ENCODE measurements around the gene CLEC4M.
"Not testable (repeated sequence)": the region's sequence is repeated elsewhere in the genome, so short reads cannot be mapped to it uniquely, and the experiment has no call there.

Gene CLEC4M

DNA sequence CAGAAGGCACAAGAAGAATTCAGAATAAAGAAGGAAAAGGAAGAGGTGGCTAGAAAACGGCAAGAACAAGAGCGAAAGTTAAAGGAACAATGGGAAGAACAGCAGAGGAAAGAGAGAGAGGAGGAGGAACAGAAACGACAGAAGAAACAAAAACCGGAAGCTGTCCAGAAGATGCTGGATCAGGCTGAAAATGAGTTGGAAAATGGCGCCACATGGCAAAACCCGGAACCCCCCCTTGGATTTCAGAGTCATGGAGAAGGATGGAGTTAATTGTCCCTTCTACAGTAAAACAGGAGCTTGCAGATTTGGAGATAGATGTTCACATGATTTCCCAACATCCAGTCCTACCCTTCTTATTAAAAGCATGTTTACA, 22.4 kb upstream of the CLEC4M start:
- no peak for DNase-seq (ENCODE audit: low read depth in 3 of 3)

GRCh38 chr19:7742575-7742974, 20.5 kb upstream of the CLEC4M start:
- DNase-seq (ENCODE audit: low read depth in 3 of 3) = no peak

GRCh38 chr19:7742991-7743390, 20.1 kb upstream of the CLEC4M start:
- no peak for DNase-seq (ENCODE audit: low read depth in 3 of 3)

DNA sequence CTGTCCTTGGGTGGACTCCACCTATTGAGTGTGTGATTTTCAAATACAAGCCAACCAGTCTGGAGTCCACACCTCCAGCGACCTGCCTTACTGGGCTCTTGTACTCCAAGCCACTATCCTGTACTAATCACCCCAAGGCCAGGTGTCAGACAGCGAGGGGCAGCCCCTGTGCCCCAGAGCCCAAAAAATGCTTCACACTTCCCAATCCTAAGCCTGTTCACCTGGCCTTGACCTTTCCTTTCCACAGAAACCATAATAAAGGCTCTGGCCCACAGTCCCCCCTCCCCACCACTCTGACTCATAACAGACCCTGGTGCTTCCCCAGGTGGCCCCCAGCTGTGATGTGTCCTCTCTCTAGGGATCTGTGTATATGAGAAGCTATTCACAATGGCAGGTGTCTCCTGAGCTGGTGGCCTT, 19.6 kb upstream of the CLEC4M start:
- DNase-seq (ENCODE audit: low read depth in 3 of 3) = no peak

DNA sequence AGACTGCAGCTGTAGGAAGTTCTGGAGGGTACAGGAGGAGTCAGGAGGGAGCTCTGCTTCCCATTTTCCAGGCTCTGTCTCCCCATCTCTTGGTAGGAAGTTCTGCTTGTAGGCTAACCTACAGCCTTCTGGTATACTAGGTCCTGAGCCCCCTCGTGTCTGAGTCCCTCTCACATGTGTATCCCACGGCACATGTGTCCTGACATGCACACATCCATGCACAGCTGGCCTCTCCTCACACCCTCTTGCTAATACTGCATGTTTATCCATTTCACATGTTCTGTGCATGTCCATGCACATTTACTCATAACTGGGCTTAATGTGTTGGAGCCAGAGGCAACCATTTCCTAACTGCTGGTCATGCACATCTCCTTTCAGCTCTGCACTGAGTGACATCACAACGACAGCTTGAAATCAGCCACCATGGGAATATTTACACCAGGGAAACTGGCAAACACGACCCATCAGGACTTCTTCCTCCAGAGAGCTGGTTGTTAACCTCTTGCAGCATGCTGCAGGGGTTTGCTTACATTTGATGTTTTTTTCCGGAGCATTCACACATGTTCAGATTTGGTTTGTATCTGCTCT, 18.8 kb upstream of the CLEC4M start:
- DNase-seq (ENCODE audit: low read depth in 3 of 3) = no peak

DNA sequence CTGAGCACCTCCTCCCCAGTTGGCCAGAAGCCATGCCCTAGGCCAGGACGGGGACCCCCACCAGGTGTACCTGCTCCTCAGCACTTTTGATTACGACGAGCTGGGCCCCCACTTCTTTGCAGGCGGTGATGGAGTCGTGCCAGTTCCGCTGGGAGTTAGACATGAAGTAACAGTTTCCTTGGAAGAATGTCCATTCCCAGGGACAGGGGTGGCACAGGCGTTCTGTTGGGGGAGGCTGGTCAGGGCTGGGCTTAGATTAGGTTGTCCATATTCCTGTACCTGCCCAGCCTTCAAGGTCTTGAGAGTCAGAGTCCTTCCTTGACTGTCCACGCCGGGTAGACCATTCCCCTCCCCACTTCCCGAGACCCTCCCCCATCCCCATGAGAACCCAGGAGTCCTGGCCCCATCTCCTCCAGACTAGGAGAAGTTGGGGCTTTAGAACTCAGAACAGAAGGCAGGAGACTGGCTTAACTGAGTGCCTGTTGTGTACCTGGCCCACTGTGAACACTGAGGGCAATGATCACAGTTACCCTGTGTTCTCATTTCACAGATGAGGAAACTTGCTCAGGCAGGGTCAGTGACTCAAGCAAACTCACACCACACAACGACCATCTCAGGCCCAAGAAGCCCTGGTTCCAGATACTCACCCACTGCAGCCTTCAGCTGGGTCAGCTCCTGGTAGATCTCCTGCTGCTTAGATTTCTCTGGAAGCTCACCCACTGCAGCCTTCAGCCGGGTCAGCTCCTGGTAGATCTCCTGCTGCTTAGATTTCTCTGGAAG, 18.0 kb upstream of the CLEC4M start:
- no peak for DNase-seq (ENCODE audit: low read depth in 3 of 3)

DNA sequence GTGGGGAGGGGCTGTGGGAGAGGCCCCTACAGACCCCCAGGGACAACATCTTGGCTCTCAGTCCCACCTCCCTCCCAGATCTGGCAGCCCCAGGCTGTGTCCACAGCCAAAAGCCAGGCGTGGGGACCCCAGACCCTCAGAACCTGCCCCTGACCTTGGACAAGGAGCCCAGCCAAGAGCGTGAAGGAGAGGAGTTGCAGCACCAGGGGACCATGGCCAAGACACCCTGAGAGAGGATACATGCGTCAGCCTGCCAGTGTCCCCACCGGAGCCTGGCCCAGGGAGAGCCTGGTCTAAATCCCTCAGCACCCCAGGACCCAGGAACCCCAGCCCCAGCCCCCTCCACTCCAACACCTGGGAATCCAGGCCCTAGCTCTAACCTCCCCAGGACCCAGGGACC, 16.7 kb upstream of the CLEC4M start:
- DNase-seq (ENCODE audit: low read depth in 3 of 3) = not testable (repeated sequence)

DNA sequence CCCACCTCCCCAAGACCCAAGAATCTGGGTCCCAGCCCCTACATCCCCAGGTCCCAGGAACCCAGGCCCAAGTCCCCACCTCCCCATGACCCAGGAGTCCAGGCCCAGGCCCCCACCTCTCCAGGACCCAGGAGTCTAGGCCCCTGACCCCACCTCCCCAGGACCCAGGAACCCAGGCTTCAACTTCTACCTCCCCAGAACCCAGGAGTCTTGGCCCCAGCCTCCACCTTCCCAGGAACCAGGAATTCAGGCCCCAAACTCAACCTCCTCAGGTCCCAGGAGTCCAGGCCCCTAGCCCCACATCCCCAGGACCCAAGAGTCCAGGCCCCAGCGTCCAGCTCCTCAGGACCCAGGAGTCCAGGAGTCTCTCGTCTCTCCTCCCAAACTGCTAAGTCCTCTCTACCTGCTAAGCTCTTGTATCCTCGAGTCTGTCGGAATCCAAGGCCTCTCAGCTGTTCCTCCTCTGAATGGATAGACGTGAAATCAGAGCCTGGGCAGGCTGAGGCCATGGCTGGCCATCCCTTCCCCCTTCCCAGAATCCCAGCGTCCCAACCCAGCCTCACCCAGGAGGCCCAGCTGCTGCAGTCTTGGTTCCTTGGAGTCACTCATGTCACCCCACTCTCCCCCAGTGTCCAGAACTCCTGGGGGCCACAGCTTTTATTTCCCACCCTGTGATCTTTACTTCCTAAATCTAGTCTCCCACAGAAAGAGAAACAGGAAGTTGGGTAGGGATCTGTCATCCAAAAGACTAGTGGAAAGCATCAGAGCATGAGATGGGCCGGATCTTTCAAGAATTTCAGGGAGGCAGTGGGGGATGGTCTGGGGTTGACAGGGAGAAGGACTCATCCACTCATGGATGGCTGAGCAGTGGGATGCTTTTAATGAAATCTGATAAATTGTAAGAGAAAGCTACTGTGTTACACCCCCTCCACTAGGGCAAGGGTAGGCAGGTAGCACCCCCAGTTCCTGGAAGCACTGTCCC, 15.8 kb upstream of the CLEC4M start, which contains the start of gene CD209:
CD209 (minus strand) TSS at position 632 of the 982 bp plus-strand sequence; CDS start at position 609, 23 bp downstream.
- no peak for DNase-seq (ENCODE audit: low read depth in 3 of 3)

DNA sequence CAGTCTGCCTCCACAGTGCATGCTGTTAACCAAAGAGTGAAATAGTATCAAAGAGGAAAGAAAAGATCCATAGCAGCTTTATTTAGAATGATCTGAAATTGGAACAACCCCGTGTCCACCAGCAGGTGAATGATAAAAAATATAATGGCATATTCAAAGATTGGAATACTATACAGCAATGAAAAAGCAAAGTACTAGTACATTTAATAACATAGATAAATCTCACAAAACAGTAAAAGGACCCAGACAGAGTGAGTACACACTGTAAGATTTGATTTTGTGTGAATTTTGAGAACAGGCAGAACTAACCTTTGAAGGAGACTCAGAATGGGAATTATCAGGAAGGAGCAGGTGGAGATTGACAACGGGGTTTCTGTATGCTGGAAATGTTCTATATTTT, 14.9 kb upstream of the CLEC4M start:
- DNase-seq (ENCODE audit: low read depth in 3 of 3) = no peak

DNA sequence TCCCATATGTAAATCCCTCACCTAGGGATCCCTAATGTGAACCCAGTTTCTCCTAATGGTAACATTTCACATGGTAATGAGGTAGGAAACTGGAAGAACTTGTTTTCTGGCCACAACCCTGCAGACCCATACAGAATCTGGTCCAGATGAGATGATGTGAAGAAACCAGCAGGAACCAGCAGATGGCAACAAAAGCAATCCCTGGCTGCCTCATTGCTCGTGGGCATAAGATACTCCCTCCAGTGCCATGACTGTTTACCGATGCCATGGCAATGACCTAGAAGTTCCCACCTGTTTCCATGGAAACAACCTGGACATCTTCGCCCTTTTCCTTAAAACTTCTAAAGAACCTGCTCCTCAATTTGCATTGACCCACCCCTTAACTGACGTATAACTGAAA, 14.3 kb upstream of the CLEC4M start:
- DNase-seq (ENCODE audit: low read depth in 3 of 3) = no peak

DNA sequence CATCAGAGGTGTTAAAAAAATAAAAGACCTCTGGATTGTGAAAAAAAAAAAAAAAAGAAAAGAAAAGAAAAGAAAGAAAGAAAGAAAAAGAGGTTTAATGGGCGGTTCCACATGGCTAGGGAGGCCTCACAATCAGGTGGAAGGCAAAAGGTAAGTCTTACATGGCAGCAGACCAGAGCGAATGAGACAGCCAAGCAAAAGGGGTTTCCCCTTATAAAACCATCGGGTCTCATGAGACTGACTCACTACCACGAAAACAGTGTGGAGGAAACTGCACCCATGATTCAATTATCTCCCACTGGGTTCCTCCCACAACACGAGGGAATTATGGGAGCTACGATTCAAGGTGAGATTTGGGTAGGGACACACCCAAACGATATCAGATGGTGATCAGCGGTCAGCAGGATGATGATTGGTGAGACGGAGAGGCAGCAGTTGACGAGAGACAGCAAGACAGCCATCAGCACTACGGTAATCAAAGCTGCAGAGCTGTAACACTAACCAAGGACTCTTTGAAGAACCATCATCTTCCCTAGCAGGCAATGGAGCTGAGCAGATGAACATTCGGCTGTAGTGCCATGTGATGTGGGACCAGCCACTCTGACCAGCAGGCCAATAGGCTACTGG, 11.8 kb upstream of the CLEC4M start:
- peak; percentile 25 to 49 (median 28) for DNase-seq (ENCODE audit: low read depth in 3 of 3)

DNA sequence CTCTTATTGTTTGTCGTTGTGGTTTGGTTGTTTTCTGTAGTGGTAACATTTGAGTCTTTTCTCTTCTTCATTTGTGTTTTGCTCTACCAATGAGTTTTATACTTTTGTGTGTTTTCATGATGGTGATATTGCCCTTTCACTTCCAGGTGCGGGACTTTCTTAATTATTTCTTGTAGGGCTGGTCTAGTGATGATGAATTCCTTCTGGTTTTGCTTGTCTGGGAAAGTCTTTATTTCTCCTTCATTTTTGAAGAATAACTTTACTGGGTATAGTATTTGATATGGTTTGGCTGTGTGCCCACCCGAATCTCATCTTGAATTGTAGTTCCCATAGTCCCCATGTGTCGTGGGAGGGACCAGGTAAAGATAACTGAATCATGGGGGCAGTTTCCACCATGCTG, 6.8 kb upstream of the CLEC4M start:
- DNase-seq (ENCODE audit: low read depth in 3 of 3) = no peak

DNA sequence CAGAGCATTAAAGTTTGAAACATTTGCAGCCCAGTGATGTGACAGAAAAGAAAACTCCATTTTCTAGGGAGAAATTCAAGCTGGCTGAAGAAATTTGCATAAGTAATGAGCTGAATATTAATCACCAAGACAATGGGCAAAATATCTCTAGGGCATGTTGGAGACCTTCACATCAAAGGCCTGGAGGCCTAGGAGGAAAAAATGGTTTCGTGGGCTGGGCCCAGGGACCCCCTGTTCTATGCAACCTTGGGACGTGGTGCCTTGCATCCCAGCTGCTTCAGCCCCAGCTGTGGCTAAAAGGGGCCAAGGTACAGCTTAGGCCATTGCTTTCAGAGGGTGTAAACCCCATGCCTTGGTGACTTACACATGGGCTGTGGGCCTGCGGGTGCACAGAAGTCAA, 5.7 kb upstream of the CLEC4M start:
- no peak for DNase-seq (ENCODE audit: low read depth in 3 of 3)

- DNase-seq (ENCODE audit: low read depth in 3 of 3) = no peak
Measured at GRCh38 chr19:7759156-7759555, 3.9 kb upstream of the CLEC4M start.

DNA sequence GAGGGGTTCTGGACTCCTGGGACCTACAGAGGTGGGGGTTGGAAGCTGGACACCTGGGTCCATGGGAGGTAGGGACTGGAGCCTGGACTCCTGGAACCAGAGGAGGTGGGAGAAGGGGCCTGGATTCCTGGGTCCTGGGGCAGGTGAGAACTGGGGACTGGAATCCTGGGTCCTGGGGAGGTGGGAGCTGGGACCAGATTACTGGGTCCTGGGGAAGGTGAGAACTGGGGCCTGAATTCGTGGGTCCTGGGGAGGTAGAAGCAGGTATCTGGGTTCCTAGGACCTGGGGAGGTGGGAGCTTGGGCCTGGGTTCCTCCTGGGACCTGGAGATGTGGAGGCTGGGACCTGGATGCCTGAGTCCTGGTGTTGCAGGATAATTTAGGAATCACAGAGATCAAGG, 653 bp downstream of the CLEC4M start:
- DNase-seq (ENCODE audit: low read depth in 3 of 3) = no peak

DNA sequence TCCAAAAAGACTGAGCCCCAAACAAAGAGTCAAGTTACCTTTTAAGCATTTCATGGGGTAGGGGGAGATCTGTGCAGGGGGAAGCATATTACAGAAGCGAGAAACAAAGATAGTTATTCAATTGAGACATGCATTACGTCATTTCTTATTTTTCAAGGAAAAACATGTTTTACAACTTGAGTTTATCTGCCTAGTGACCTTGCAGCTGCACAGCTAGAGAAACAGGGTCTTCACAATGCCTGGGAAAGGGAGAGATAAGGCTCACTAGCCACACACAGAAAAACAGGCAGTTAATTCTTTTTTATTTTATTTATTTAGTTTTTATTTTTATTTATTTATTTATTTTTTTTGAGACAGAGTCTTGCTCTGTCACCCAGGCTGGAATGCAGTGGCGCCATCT, 1.1 kb downstream of the CLEC4M start:
- DNase-seq (ENCODE audit: low read depth in 3 of 3) = not testable (repeated sequence)

DNA sequence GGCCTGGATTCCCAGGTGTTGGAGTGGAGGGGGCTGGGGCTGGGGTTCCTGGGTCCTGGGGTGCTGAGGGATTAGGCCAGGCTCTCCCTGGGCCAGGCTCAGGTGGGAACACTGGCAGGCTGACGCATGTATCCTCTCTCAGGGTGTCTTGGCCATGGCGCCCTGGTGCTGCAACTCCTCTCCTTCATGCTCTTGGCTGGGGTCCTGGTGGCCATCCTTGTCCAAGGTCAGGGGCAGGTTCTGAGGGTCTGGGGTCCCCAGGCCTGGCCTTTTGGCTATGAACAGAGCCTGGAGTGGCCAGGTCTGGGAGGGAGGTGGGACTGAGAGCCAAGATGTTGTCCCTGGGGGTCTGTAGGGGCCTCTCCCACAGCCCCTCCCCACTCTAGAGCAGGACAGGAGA, 2.0 kb downstream of the CLEC4M start:
- DNase-seq (ENCODE audit: low read depth in 3 of 3) = not testable (repeated sequence)

DNA sequence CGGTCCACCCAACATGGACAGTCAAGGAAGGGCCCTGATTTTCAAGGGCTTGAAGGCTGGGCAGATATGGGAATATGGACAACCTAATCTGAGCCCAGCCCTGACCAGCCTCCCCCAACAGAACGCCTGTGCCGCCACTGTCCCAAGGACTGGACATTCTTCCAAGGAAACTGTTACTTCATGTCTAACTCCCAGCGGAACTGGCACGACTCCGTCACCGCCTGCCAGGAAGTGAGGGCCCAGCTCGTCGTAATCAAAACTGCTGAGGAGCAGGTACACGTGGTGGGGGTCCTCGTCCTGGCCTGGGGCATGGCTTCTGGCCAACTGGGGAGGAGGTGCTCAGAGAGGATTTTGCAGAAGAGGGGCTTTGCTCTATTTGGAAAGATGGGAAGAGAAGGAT, 3.5 kb downstream of the CLEC4M start:
- DNase-seq (ENCODE audit: low read depth in 3 of 3) = no peak

GRCh38 chr19:7767487-7767886, 4.4 kb downstream of the CLEC4M start:
- DNase-seq (ENCODE audit: low read depth in 3 of 3) = no peak

DNA sequence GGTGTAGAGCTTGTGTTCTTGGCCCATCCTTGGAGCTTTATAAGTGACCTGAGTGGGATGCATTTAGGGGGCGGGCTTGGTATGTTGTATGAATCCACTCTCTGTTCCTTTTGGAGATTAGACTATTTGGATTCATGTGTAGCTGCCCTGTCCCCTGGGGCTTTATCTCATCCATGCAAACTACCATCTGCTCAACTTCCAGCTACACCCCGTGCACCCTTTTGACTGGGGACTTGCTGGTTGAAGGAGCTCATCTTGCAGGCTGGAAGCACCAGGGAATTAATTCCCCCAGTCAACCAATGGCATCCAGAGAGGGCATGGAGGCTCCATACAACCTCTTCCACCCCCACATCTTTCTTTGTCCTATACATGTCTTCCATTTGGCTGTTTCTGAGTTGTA, 6.1 kb downstream of the CLEC4M start:
- no peak for DNase-seq (ENCODE audit: low read depth in 3 of 3)

- DNase-seq (ENCODE audit: low read depth in 3 of 3) = no peak
Measured at GRCh38 chr19:7771072-7771471, 8.0 kb downstream of the CLEC4M start.

- peak in 2 of 3 experiments; percentile 24 to 27 for DNase-seq (ENCODE audit: low read depth in 3 of 3)
Measured at GRCh38 chr19:7772752-7773291, 9.8 kb downstream of the CLEC4M start.

All from stimulated activated CD4-positive, alpha-beta T cell treated with anti-CD3 and anti-CD28 coated beads, TNF-alpha, amount 100 ng/mL, for 24 hours (primary cell).